Mesenchymal stem cell (in vitro differentiated cells and primary cell): Measurements from ENCODE around the gene OR8G1.
A peak's percentile ranks its signal among the peaks of the same experiment; 100 is the strongest.

Experiments
- DNase-seq: peaks from one replicate; pipeline ENCODE4 v3.0.0-alpha.2; 2013
- H2AFZ ChIP-seq: one replicate; pipeline ENCODE4 v1.6.1; 2013; ENCODE audit warnings: low read depth, mild to moderate bottlenecking, control low read depth, inconsistent platforms, low read length, moderate library complexity
- H2AK5ac ChIP-seq: 2 replicates; pipeline ENCODE4 v1.6.1; 2013; ENCODE audit warnings: low read length, moderate library complexity, mild to moderate bottlenecking, inconsistent platforms; ENCODE audit not compliant: severe bottlenecking
- H2BK120ac ChIP-seq: one replicate; pipeline ENCODE4 v1.6.1; 2013; ENCODE audit warnings: low read depth, mild to moderate bottlenecking, inconsistent platforms, low read length, moderate library complexity
- H2BK12ac ChIP-seq, 2 experiments: one replicate each; pipeline ENCODE4 v1.6.1; 2013; ENCODE audit warnings: inconsistent platforms in 2 of 2, low read length in 2 of 2, mild to moderate bottlenecking in 2 of 2, moderate library complexity in 2 of 2, control low read depth in 1 of 2
- H2BK15ac ChIP-seq: one replicate; pipeline ENCODE4 v1.6.1; 2013; ENCODE audit warnings: mild to moderate bottlenecking, low read depth, inconsistent platforms; ENCODE audit not compliant: poor library complexity, severe bottlenecking
- H2BK5ac ChIP-seq: 2 replicates; pipeline ENCODE4 v1.6.1; 2013; ENCODE audit warnings: low read depth, mild to moderate bottlenecking, low read length, control low read depth, inconsistent platforms; ENCODE audit not compliant: poor library complexity, severe bottlenecking
- H3K14ac ChIP-seq, 2 experiments: one replicate each; pipeline ENCODE4 v1.6.1; 2013; ENCODE audit warnings: inconsistent platforms in 2 of 2, low read length in 2 of 2, control low read depth in 1 of 2, mild to moderate bottlenecking in 1 of 2, moderate library complexity in 1 of 2
- H3K18ac ChIP-seq, 2 experiments: one replicate each; pipeline ENCODE4 v1.6.1; 2013; ENCODE audit warnings: inconsistent platforms in 2 of 2, low read length in 2 of 2, control low read depth in 1 of 2, low read depth in 1 of 2, mild to moderate bottlenecking in 1 of 2
- H3K23ac ChIP-seq, 2 experiments: one replicate each; pipeline ENCODE4 v1.6.1; 2013; ENCODE audit warnings: inconsistent platforms in 2 of 2, low read length in 2 of 2, mild to moderate bottlenecking in 2 of 2, moderate library complexity in 2 of 2, control low read depth in 1 of 2
- H3K27ac ChIP-seq: 2 replicates; pipeline ENCODE4 v1.5.1; 2013; ENCODE audit warnings: mild to moderate bottlenecking, moderate library complexity, low read length, control low read depth, inconsistent platforms; ENCODE audit not compliant: poor library complexity, severe bottlenecking
- H3K27me3 ChIP-seq, 2 experiments: 2 replicates each; pipeline versions ENCODE4 v1.6.1 to v1.7.0; 2013; ENCODE audit warnings: low read length in 2 of 2, mild to moderate bottlenecking in 2 of 2, moderate library complexity in 2 of 2, control low read depth in 1 of 2, inconsistent platforms in 1 of 2; ENCODE audit not compliant: control insufficient read depth in 1 of 2, insufficient read depth in 1 of 2
- H3K36me3 ChIP-seq, 2 experiments: 2 replicates each; pipeline versions ENCODE4 v1.6.1 to v1.7.0; 2013; ENCODE audit warnings: low read length in 2 of 2, control low read depth in 1 of 2, inconsistent platforms in 1 of 2, low read depth in 1 of 2, mild to moderate bottlenecking in 1 of 2; ENCODE audit not compliant: insufficient read depth in 2 of 2, control insufficient read depth in 1 of 2
- H3K4ac ChIP-seq, 2 experiments: one replicate each; pipeline ENCODE4 v1.6.1; 2013; ENCODE audit warnings: inconsistent platforms in 2 of 2, low read length in 2 of 2, mild to moderate bottlenecking in 2 of 2, moderate library complexity in 2 of 2, control low read depth in 1 of 2, low read depth in 1 of 2
- H3K4me1 ChIP-seq: 2 replicates; pipeline ENCODE4 v1.6.1; 2013; ENCODE audit warnings: low read depth, low read length, control low read depth; ENCODE audit not compliant: control insufficient read depth, insufficient read depth
- H3K4me2 ChIP-seq: 2 replicates; pipeline ENCODE4 v1.6.1; 2013; ENCODE audit warnings: low read length, mild to moderate bottlenecking, inconsistent platforms; ENCODE audit not compliant: poor library complexity, severe bottlenecking
- H3K4me3 ChIP-seq, 2 experiments: 2 replicates each; pipeline versions ENCODE4 v1.5.1 to v1.7.0; 2013; ENCODE audit warnings: low read length in 2 of 2, mild to moderate bottlenecking in 2 of 2, control low read depth in 1 of 2, low read depth in 1 of 2; ENCODE audit not compliant: insufficient read depth in 1 of 2
- H3K79me1 ChIP-seq: replicated peaks from 2 replicates; pipeline ENCODE4 v1.6.1; 2013; ENCODE audit warnings: mild to moderate bottlenecking, control low read depth, low read length, inconsistent platforms; ENCODE audit not compliant: poor library complexity, severe bottlenecking
- H3K9ac ChIP-seq: 2 replicates; pipeline ENCODE4 v1.7.0; 2013; ENCODE audit warnings: mild to moderate bottlenecking, low read length, moderate library complexity
- H3K9me3 ChIP-seq: 2 replicates; pipeline ENCODE4 v1.7.0; 2013; ENCODE audit warnings: mild to moderate bottlenecking, low read length; ENCODE audit not compliant: control insufficient read depth
- H4K8ac ChIP-seq: one replicate; pipeline ENCODE4 v1.6.1; 2013; ENCODE audit warnings: inconsistent platforms, mild to moderate bottlenecking, low read length, moderate library complexity
- H4K91ac ChIP-seq: one replicate; pipeline ENCODE4 v1.6.1; 2013; ENCODE audit warnings: mild to moderate bottlenecking, low read length, inconsistent platforms
- WGBS: methylation state at CpG from one replicate; pipeline ENCODE4 v1.1.7; 2013; ENCODE audit warnings: mixed read lengths; 5-methylcytosine and 5-hydroxymethylcytosine counted together

Gene OR8G1

GRCh38 chr11:124209824-124210357 lies 31.0 kb upstream of the OR8G1 start:
- Histone ChIP-seq H3K23ac (no peak overlapping the region), H3K4me3 (no peak overlapping the region), H3K18ac (no peak overlapping the region), H3K4me1 (no peaks in the 10 kb centered on the region), H2AK5ac (no peak overlapping the region), H4K91ac (no peak overlapping the region), H3K27ac (no peak overlapping the region), H3K27me3 (no peaks in the 10 kb centered on the region), H3K9ac (no peak overlapping the region), H2BK120ac (no peak overlapping the region), H2AFZ (no peak overlapping the region), H3K14ac (peak overlapping the region in 1 of 2 experiments; percentile 36), H3K9me3 (no peaks in the 10 kb centered on the region), H4K8ac (no peak overlapping the region), H3K36me3 (no peaks in the 10 kb centered on the region), H3K4me2 (no peak overlapping the region), H3K4ac (no peak overlapping the region), H3K79me1 (no peaks in the 10 kb centered on the region), H2BK15ac (no peak overlapping the region), H2BK12ac (no peak overlapping the region), H2BK5ac (no peak overlapping the region)
- 87% methylated on average over 6 of the region's 6 CpGs for WGBS
- no peak for DNase-seq

- Histone ChIP-seq H3K27ac (no peak overlapping the region), H3K36me3 (no peaks in the 10 kb centered on the region), H2AFZ (no peak overlapping the region), H3K23ac (no peak overlapping the region), H2BK12ac (peak overlapping the region in 1 of 2 experiments; percentile 13), H3K27me3 (no peaks in the 10 kb centered on the region), H3K4ac (no peak overlapping the region), H3K14ac (no peak overlapping the region), H3K18ac (no peak overlapping the region), H4K91ac (no peak overlapping the region), H2AK5ac (no peak overlapping the region), H2BK120ac (no peak overlapping the region), H2BK5ac (no peak overlapping the region), H3K9me3 (no peaks in the 10 kb centered on the region), H3K4me2 (no peak overlapping the region), H4K8ac (no peak overlapping the region), H3K9ac (no peak overlapping the region), H3K4me1 (no peaks in the 10 kb centered on the region), H2BK15ac (peak overlapping the region; percentile 33), H3K79me1 (no peaks in the 10 kb centered on the region), H3K4me3 (no peak overlapping the region)
- no peak for DNase-seq
- WGBS = 84% methylated on average over 4 of the region's 5 CpGs
These were observed 30.5 kb upstream of the OR8G1 start for GRCh38 chr11:124210421-124210820.

- H2AK5ac ChIP-seq = no peak overlapping the region
- no peak overlapping the region for H2BK12ac ChIP-seq
- no peak overlapping the region for H3K23ac ChIP-seq
- no peak overlapping the region for H3K27ac ChIP-seq
- no peak overlapping the region for H3K14ac ChIP-seq
- no peak overlapping the region for H2BK5ac ChIP-seq
- H3K79me1 ChIP-seq = no peaks in the 10 kb centered on the region
- no peaks in the 10 kb centered on the region for H3K4me1 ChIP-seq
- H3K36me3 ChIP-seq = no peaks in the 10 kb centered on the region
- no peak overlapping the region for H2AFZ ChIP-seq
- H3K4me2 ChIP-seq = no peak overlapping the region
- H4K8ac ChIP-seq = no peak overlapping the region
- no peak overlapping the region for H2BK15ac ChIP-seq
- DNase-seq = no peak
- no peaks in the 10 kb centered on the region for H3K9me3 ChIP-seq
- H3K27me3 ChIP-seq = no peaks in the 10 kb centered on the region
- no peak overlapping the region for H3K4me3 ChIP-seq
- H2BK120ac ChIP-seq = no peak overlapping the region
- no peak overlapping the region for H4K91ac ChIP-seq
- H3K4ac ChIP-seq = no peak overlapping the region
- H3K18ac ChIP-seq = no peak overlapping the region
- no peak overlapping the region for H3K9ac ChIP-seq
These were observed 29.6 kb upstream of the OR8G1 start for GRCh38 chr11:124211321-124211720.

GRCh38 chr11:124214027-124214426 lies 26.9 kb upstream of the OR8G1 start:
- H3K36me3 ChIP-seq = no peaks in the 10 kb centered on the region
- H3K9me3 ChIP-seq = no peaks in the 10 kb centered on the region
- no peak overlapping the region for H2BK5ac ChIP-seq
- no CpG with 5 or more reads among the region's 3 CpGs for WGBS
- no peak overlapping the region for H3K23ac ChIP-seq
- no peak overlapping the region for H3K4me3 ChIP-seq
- H4K8ac ChIP-seq = no peak overlapping the region
- no peak overlapping the region for H3K4me2 ChIP-seq
- no peak overlapping the region for H3K9ac ChIP-seq
- no peak overlapping the region for H2BK15ac ChIP-seq
- no peak overlapping the region for H4K91ac ChIP-seq
- no peak overlapping the region for H2AFZ ChIP-seq
- no peak overlapping the region for H3K18ac ChIP-seq
- no peak overlapping the region for H3K4ac ChIP-seq
- H3K4me1 ChIP-seq = no peaks in the 10 kb centered on the region
- H3K27me3 ChIP-seq = no peaks in the 10 kb centered on the region
- H3K14ac ChIP-seq = no peak overlapping the region
- no peak overlapping the region for H2BK120ac ChIP-seq
- no peak for DNase-seq
- no peaks in the 10 kb centered on the region for H3K79me1 ChIP-seq
- H2AK5ac ChIP-seq = no peak overlapping the region
- no peak overlapping the region for H2BK12ac ChIP-seq
- no peak overlapping the region for H3K27ac ChIP-seq
